Smooth muscle cell of the coronary artery (primary cell): ENCODE measurements around the gene PRSS53. TPM values are rescaled to one million over a fixed set of nuclear protein-coding genes. Genes with fewer than 3 reads are reported as not detected.

Experiments used
- total RNA-seq: library from RNA; depleted of rRNA; stranded (reverse); fragments of >200 nt; gene quantifications from 2 replicates; pipeline ENCODE4 v1.2.3, GENCODE V29; 2014; ENCODE audit warnings: low replicate concordance

Gene PRSS53
- total RNA-seq: 1.2 and 1.5 TPM in 2 replicates

DNA sequence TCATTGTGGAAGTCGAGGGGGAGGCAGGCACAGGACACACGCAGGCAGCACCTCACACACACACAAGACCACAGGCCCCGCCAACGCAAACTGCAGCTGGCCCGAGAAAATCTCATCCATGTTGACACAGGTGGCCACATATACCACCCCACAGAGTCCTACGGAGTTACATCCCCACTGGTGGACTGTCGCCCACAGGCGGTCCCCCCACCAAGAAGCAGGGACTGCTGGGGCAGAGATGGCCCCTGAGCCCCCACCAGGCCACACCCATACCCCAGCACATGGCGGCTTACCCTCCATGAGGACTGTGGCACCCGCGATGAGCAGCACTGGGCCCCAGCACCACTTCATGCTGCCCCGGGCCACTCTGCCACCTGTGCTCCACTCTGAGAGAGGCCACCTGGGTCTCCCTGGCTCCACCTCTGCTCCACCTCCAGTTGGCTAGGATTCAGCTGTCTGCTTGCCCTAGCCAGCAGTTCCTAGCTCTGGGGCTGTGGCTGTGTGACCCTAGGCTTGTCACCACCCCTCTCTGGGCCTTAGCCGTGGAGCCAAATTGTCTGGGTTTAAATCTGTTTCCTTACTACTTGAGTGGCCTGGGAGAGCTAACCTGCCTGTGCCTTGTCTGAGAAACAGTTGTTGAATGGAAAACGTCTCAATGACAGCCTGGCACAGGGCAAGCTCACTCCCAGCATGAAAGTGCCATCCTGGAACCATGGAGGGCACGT is at the start of gene PRSS53:
TSS of gene PRSS53 (minus strand) at position 485 of the 725 bp plus-strand sequence. CDS start at position 351, 134 bp downstream.

DNA sequence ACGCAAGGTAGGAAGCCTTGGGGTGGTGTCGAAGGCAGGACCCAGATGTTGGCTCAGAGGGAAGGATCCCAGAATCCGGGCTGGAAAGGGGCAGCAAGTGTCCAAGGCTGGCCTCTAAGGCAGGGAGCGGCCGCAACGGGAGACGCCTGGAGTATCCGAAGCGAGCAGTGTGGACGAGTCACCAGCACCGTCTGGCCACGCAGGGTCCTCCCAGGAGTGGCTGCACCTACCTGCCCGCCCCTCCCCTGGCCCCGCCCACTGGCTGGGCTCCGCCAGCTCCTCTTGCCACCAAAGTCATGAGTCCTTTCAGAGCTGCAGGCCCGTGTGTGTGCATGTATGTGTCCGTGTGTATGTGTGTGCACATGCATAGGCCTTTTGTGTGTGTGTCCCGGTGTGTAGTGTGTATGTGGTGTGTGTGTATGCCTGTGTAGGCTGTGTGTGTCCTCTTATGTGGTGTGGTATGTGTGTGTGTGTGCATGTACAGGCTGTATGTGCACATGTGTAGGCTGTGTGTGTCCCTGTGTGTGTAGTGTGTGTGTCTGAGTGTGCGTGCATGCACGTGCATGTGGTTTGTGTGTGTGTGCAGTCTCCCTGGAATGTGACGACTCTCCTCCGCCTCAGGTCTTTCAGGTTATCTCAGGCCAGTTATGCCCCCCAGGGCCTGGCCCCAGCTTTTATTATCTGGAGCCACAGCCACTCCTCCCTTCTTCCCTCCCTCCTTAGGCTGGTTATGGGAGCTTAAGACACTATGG is 47.0 kb upstream of the PRSS53 start, which contains the start of gene PRSS8:
TSS of gene PRSS8 (minus strand) at position 193 of the 752 bp plus-strand sequence. CDS start 229 bp downstream, outside the sequence.

DNA sequence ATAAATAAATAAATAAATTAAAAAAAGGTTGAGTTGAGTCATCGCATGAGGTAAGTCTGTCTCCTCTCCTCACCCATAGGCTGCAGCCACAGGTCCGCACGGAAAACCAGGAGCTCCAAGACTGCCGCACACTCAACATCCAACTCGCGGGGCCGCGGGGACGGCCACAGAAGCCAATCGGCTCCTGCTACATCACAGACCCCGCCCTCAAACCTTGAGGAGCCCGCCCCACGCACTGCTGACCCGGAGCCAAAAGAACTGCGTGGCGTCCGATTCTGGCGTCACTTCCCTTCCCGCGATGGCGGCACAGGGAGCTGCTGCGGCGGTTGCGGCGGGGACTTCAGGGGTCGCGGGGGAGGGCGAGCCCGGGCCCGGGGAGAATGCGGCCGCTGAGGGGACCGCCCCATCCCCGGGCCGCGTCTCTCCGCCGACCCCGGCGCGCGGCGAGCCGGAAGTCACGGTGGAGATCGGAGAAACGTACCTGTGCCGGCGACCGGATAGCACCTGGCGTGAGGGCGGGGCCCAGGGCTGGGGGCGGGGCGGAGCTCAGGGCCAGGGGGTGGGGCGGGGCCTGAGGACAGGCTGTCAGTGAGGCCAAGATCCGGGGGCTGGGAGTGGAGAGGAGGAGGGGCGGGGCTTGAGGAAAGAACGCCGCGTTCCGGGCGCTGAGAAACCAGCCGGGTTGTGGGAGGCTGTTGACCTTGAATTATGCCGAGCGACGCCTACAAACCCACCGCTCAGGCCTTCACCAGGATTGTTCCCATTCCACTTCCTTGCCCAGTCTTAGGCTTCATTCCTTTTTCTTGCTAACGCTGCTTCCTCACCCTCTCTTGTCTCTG is 28.9 kb upstream of the PRSS53 start, which contains the start of gene KAT8:
TSS of gene KAT8 (plus strand) at position 281 of the 839 bp plus-strand sequence. CDS start at position 299, 18 bp downstream.

DNA sequence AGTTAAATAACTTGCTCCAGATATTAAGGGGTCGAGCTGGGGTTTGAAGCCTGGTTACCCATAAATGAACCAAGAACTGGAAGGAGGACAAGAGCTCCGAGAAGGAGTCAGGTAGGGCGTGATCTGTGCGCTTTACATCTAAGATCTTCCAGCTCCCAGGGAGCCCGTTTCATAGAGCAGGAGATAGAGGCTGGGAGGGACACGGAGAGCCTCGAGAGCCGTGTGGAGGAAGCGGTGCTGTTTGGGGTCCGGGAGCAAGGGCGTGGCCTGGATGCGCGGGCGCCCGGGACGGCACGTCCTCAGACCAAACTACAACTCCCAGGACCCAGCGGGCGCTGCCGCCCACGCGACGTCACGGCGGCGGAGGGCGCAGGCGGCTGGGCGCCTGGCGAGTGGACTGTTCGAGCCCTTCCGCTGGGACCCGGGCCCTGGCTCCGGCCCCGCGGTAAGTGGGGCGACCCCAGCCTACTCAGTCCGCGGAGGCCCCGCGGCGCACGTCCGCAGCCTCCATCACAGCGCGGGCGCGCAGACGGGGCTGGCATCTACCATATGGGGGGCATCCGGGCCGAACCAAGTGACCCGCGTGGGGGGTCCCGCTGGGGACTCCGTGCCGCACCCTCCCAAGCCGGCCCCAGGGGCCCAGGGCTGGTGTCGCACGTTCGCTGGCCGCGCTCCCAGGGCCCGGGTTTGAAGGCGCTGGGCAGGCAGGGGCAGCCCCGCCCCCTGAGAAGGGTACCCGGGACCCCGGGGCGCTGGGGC is 19.5 kb upstream of the PRSS53 start, which contains the start of gene BCKDK:
TSS of gene BCKDK (plus strand) at position 352 of the 759 bp plus-strand sequence. CDS start 838 bp downstream, outside the sequence.

DNA sequence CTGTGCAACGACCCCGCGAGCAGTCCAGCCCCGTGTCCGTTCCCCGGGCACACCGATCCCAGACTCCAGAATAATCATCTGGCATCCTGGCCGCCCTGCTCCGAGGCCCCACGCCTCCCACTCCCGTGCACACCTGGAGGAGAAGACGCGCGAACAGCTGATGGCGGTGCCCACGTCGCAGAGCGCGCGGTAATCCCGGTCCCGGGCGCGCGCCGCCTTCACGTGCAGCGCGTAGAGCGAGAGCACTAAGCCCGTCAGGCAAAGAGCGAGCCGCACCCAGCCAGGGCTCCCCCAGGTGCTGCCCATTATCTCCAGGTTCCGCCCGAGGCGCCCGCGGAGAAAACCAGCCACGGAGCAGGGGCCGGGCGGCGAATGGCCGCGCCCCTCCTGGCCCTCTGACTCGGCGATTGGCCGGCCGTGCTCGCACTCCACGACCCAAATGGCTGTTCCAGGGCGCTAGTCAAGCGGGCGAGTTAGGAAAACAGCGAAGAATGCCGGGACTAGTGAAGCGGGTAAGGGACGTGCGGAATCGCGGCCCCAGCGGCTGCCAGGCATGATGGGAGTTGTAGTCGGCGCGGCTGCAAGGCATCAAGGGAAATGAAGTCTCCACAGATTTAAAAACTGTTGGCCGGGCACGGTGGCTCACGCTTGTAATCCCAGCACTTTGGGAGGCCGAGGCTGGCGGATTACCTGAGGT is 5.8 kb upstream of the PRSS53 start, which contains the start of gene VKORC1:
TSS of gene VKORC1 (minus strand) at position 374 of the 697 bp plus-strand sequence. CDS start at position 306, 68 bp downstream.

DNA sequence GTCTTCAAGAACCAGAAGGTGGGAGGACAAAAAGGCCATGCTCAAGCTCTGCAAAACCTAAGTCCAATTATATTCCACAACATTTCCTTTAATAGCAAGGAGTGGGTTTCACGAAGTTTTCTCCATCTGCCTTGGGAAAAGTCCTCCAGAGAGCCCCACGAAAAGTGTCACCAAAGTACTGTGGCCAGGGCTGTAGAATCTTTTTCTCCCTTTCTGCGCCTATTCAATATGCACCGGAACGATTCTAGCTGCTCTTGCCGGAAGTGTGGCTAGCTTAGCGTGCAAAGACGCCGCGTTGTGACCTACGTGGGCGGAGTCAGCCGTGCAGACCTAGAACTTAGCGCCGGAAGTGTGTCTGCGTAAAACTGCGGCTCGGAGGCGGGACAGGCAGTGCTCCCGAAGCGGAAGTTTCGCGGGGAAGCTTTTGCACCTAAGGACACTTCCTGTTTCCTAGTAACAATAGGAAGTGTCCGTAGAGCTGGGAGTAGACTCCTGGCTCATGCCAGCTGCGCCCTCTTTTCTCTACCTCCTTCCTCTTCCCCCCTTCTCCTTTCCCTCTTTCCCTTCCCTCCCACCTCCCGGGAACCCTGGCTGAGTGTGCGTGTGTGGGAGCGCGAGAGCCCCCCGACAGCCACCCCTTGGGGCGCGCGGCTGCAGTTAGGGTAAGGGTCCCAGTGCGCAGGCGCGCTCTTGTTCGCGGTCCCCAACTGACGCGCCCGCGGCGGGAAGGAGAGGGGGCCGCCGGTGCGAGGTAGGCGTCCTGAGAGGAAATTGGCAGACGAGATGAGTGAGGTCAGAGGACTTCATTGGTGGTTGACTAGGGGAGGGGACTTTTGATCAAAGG is 14.6 kb downstream of the PRSS53 start, which contains the start of the genes ZNF646 and ZNF668:
TSS of gene ZNF646 (plus strand) at position 453 of the 844 bp plus-strand sequence. CDS start 1,903 bp downstream, outside the sequence.
TSS of gene ZNF668 (minus strand) at position 271 of the 844 bp plus-strand sequence. CDS start 9,781 bp downstream, outside the sequence.

Other genes starting within 250 kb of the PRSS53 start
- gene BCL7C, start 194.9 kb downstream of the PRSS53 start, total RNA-seq: 16.7 and 35.9 TPM in 2 replicates
- gene CTF1, start 192.3 kb downstream of the PRSS53 start, total RNA-seq: 0.23 and 0.98 TPM in 2 replicates
- gene FBXL19, start 165.4 kb downstream of the PRSS53 start, total RNA-seq: 8.2 and 13.9 TPM in 2 replicates
- gene ORAI3, start 139.9 kb downstream of the PRSS53 start, total RNA-seq: 21.3 and 41.2 TPM in 2 replicates
- gene SETD1A, start 131.2 kb downstream of the PRSS53 start, total RNA-seq: 1.6 and 2.2 TPM in 2 replicates
- 11.7 and 71.5 TPM in 2 replicates for gene HSD3B7, start 103.7 kb downstream of the PRSS53 start, total RNA-seq
- 0.53 and 2.7 TPM in 2 replicates for gene STX1B, start 78.3 kb downstream of the PRSS53 start, total RNA-seq
- 26.2 and 59.8 TPM in 2 replicates for gene STX4, start 55.4 kb downstream of the PRSS53 start, total RNA-seq
- 9.3 and 12.3 TPM in 2 replicates for gene ZNF668, start 14.7 kb downstream of the PRSS53 start, total RNA-seq
- gene ZNF646, start 14.5 kb downstream of the PRSS53 start, total RNA-seq: 9.8 and 10.4 TPM in 2 replicates
- gene VKORC1, start 5.9 kb upstream of the PRSS53 start, total RNA-seq: 105 and 187 TPM in 2 replicates
- gene BCKDK, start 19.4 kb upstream of the PRSS53 start, total RNA-seq: 8.3 and 15.0 TPM in 2 replicates
- 26.2 and 26.8 TPM in 2 replicates for gene KAT8, start 28.7 kb upstream of the PRSS53 start, total RNA-seq
- gene PRSS8, start 46.8 kb upstream of the PRSS53 start, total RNA-seq: not detected in 2 replicates
- 0.45 TPM in 1 of 2 replicates, not detected in the other for gene PRSS36, start 61.1 kb upstream of the PRSS53 start, total RNA-seq
- gene FUS, start 91.2 kb upstream of the PRSS53 start, total RNA-seq: 25.2 and 35.3 TPM in 2 replicates
- gene PYCARD, start 113.8 kb upstream of the PRSS53 start, total RNA-seq: 43.5 and 69.2 TPM in 2 replicates
- under 0.01 TPM in 1 of 2 replicates, not detected in the other for gene TRIM72, start 125.2 kb upstream of the PRSS53 start, total RNA-seq
- not detected in 2 replicates for gene PYDC1, start 128.2 kb upstream of the PRSS53 start, total RNA-seq
- gene ITGAM, start 171.0 kb upstream of the PRSS53 start, total RNA-seq: not detected in 2 replicates